ENCODE measurements around the gene HGD.

The HGD gene

DNA sequence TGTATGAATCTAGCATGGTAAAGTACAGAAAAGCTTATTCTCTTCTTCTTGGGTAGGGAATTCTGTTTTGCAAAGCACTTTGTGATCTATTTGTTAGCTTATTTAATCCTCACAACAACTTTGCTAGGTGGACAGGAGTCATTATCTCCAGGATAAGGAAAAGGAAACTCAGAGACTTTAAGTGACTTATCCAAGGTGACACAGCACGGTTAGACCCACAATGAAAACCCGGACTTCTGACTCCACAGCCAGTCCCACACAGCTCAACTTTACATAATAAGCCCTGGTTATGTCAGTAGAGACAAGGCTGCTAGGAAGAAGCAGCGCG lies 86.3 kb downstream of the HGD start:
- DNase-seq (ENCODE audit: low read depth in 2 of 2): no peak

DNA sequence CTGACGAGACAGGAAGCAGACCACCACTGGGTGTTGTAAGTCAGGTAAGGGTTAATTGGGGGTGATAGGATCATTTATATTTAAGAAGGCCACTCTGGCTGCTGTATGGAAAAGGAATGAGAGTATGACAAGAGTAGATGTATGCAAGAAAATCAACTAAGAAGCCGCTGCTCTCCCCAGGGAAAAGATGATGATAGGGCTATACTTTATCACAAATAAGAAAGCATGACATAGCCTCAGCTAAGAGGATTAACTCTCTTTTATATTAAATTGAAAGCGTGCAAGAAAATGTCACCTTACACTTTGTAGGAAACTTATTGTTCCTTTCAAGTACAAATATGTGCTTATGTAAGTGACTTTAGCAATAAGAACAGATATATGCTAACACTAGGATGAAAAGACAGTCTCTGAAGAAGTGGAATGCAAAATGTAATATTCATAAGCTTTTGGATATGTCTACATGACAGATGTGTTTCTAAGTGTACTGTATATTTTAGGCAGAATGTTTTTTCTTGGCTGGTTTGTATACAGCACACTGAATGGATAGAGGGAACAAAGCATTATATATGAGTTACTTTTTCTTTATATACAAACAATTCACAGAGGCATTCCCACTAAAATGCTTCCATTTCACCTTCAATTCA lies 94.6 kb downstream of the HGD start:
- DNase-seq (ENCODE audit: low read depth in 2 of 2): no peak
